ENCODE data around the gene SORBS1. TPM values are rescaled to one million over a fixed set of nuclear protein-coding genes. Genes with fewer than 3 reads are reported as not detected.

SORBS1 gene
- total and polyA plus RNA-seq, 4 donors = 33.2 to 71.3 (median 44.1) TPM

GRCh38 chr10:95547791-95548435 lies 13.3 kb downstream of the SORBS1 start:
- H3K27ac ChIP-seq (ENCODE audit: low read depth in 1 of 2, low read length in 2 of 2) = no peak overlapping the region
- H3K4me3 ChIP-seq (ENCODE audit: low read depth in 1 of 3, low read length in 3 of 3) = no peak overlapping the region
- TF ChIP-seq NR2F2 (IDR thresholded peaks at IDR 0.05) (no peak), REST (IDR thresholded peaks at IDR 0.05) (no peak), FOXA1 (IDR thresholded peaks at IDR 0.05) (no peak), GABPA (IDR thresholded peaks at IDR 0.05 in 1 of 2, conservative IDR thresholded peaks at IDR 0.05 in 1 of 2) (no peak)
- DNase-seq (ENCODE audit: low spot score) = no peak
- 91% methylated on average over 3 of the region's 3 CpGs for WGBS
- H3K36me3 ChIP-seq (ENCODE audit: control insufficient read depth in 4 of 4, insufficient read depth in 3 of 4, low read depth in 1 of 4, low read length in 3 of 4) = no peaks in the 10 kb centered on the region
- no peaks in the 10 kb centered on the region for H3K9me3 ChIP-seq (ENCODE audit: control insufficient read depth in 4 of 4, low read length in 3 of 4)
- H3K27me3 ChIP-seq (ENCODE audit: control insufficient read depth in 4 of 4, insufficient read depth in 4 of 4, low read length in 3 of 4) = no peaks in the 10 kb centered on the region
- H3K4me1 ChIP-seq (ENCODE audit: control insufficient read depth in 4 of 4, insufficient read depth in 4 of 4, low read length in 3 of 4) = peaks cover 8 to 28% (median 17%) of the 10 kb centered on the region in 4 donors
- H3K9ac ChIP-seq (ENCODE audit: low read depth in 1 of 2, low read length in 2 of 2) = no peak overlapping the region

GRCh38 chr10:95547197-95547596 lies 14.0 kb downstream of the SORBS1 start:
- Histone ChIP-seq H3K27me3 (ENCODE audit: control insufficient read depth in 4 of 4, insufficient read depth in 4 of 4, low read length in 3 of 4) (no peaks in the 10 kb centered on the region), H3K9me3 (ENCODE audit: control insufficient read depth in 4 of 4, low read length in 3 of 4) (no peaks in the 10 kb centered on the region), H3K4me1 (ENCODE audit: control insufficient read depth in 4 of 4, insufficient read depth in 4 of 4, low read length in 3 of 4) (peaks cover 9 to 35% (median 24%) of the 10 kb centered on the region in 4 donors), H3K4me3 (ENCODE audit: low read depth in 1 of 3, low read length in 3 of 3) (no peak overlapping the region), H3K36me3 (ENCODE audit: control insufficient read depth in 4 of 4, insufficient read depth in 3 of 4, low read depth in 1 of 4, low read length in 3 of 4) (no peaks in the 10 kb centered on the region), H3K27ac (ENCODE audit: low read depth in 1 of 2, low read length in 2 of 2) (no peak overlapping the region), H3K9ac (ENCODE audit: low read depth in 1 of 2, low read length in 2 of 2) (no peak overlapping the region)
- no peak for DNase-seq (ENCODE audit: low spot score)
- no peak for TF ChIP-seq ATF3 (IDR thresholded peaks at IDR 0.05)
- TF ChIP-seq NR2F2 (IDR thresholded peaks at IDR 0.05) = no peak
- no peak for TF ChIP-seq MAX (IDR thresholded peaks at IDR 0.05)
- no peak for TF ChIP-seq EGR1 (IDR thresholded peaks at IDR 0.05; ENCODE audit: low read depth in 2 of 2)
- no peak for TF ChIP-seq FOXA1 (IDR thresholded peaks at IDR 0.05)
- TF ChIP-seq HNF4G (IDR thresholded peaks at IDR 0.05) = no peak
- TF ChIP-seq HNF4A (conservative IDR thresholded peaks at IDR 0.05) = no peak
- no peak for TF ChIP-seq ZBTB33 (IDR thresholded peaks at IDR 0.05)
- no peak for TF ChIP-seq RXRA (IDR thresholded peaks at IDR 0.05)
- no peak for TF ChIP-seq SP1 (IDR thresholded peaks at IDR 0.05)
- 76% methylated on average over 3 of the region's 3 CpGs for WGBS

All from liver (tissue), 9 donors.